ENCODE data around the gene PTDSS2.

The PTDSS2 gene

GRCh38 chr11:502288-503178 lies 52.5 kb downstream of the PTDSS2 start:
- DNase-seq (ENCODE audit: insufficient read length) (peak; percentile 27), FAIRE-seq (no peak)
- TF ChIP-seq POLR2A (IDR thresholded peaks at IDR 0.05; ENCODE audit: low read depth, low read length): no peak
- TF ChIP-seq TAF1 (IDR thresholded peaks at IDR 0.05; ENCODE audit: borderline replicate concordance, low read depth, low read length): no peak
- TF ChIP-seq POLR2AphosphoS5 (IDR thresholded peaks at IDR 0.05; ENCODE audit: low read depth, low read length): no peak

- peak; percentile 80 for DNase-seq (ENCODE audit: insufficient read length)
- FAIRE-seq: peak; percentile 69
- peak; percentile 40; the same call in 1 of the 2 replicates for TF ChIP-seq POLR2A (IDR thresholded peaks at IDR 0.05; ENCODE audit: low read depth, low read length)
- no peak for TF ChIP-seq POLR2AphosphoS5 (IDR thresholded peaks at IDR 0.05; ENCODE audit: low read depth, low read length)
- no peak for TF ChIP-seq TAF1 (IDR thresholded peaks at IDR 0.05; ENCODE audit: borderline replicate concordance, low read depth, low read length)
These were observed 53.3 kb downstream of the PTDSS2 start for GRCh38 chr11:503179-503981.

- TF ChIP-seq TAF1 (IDR thresholded peaks at IDR 0.05; ENCODE audit: borderline replicate concordance, low read depth, low read length) (no peak), POLR2A (IDR thresholded peaks at IDR 0.05; ENCODE audit: low read depth, low read length) (no peak; the same call in 1 of the 2 replicates), POLR2AphosphoS5 (IDR thresholded peaks at IDR 0.05; ENCODE audit: low read depth, low read length) (no peak)
- peak; percentile 66 for DNase-seq (ENCODE audit: insufficient read length)
- FAIRE-seq: peak; percentile 85
These were observed 54.2 kb downstream of the PTDSS2 start for GRCh38 chr11:504053-504993.

- TF ChIP-seq POLR2A (IDR thresholded peaks at IDR 0.05; ENCODE audit: low read depth, low read length): no peak
- no peak for TF ChIP-seq POLR2AphosphoS5 (IDR thresholded peaks at IDR 0.05; ENCODE audit: low read depth, low read length)
- TF ChIP-seq TAF1 (IDR thresholded peaks at IDR 0.05; ENCODE audit: borderline replicate concordance, low read depth, low read length): no peak
- FAIRE-seq: no peak
- no peak for DNase-seq (ENCODE audit: insufficient read length)
These were observed 54.9 kb downstream of the PTDSS2 start for GRCh38 chr11:504994-505344.

GRCh38 chr11:506238-506994 lies 56.3 kb downstream of the PTDSS2 start:
- TF ChIP-seq POLR2AphosphoS5 (IDR thresholded peaks at IDR 0.05; ENCODE audit: low read depth, low read length): peak; percentile 90
- TF ChIP-seq POLR2A (IDR thresholded peaks at IDR 0.05; ENCODE audit: low read depth, low read length): peak; percentile 86
- peak; percentile 39 for TF ChIP-seq TAF1 (IDR thresholded peaks at IDR 0.05; ENCODE audit: borderline replicate concordance, low read depth, low read length)
- FAIRE-seq (peak; percentile 100), DNase-seq (ENCODE audit: insufficient read length) (peak; percentile 98)

- FAIRE-seq: no peak
- peak; percentile 96 for DNase-seq (ENCODE audit: insufficient read length)
- TF ChIP-seq POLR2AphosphoS5 (IDR thresholded peaks at IDR 0.05; ENCODE audit: low read depth, low read length) (no peak; the same call in none of the 2 replicates), TAF1 (IDR thresholded peaks at IDR 0.05; ENCODE audit: borderline replicate concordance, low read depth, low read length) (0 out of 2 replicates have a peak, but pooled peaks have one; percentile 23), POLR2A (IDR thresholded peaks at IDR 0.05; ENCODE audit: low read depth, low read length) (peak; percentile 57; the same call in 1 of the 2 replicates)
These were observed 57.1 kb downstream of the PTDSS2 start, which contains the start of gene RNH1 for GRCh38 chr11:506995-507726. TSS of gene RNH1 (minus strand) at chr11:507242. CDS start at chr11:502162, 5,080 bp downstream.

GRCh38 chr11:507727-508515 lies 57.8 kb downstream of the PTDSS2 start:
- no peak for DNase-seq (ENCODE audit: insufficient read length)
- no peak for TF ChIP-seq POLR2A (IDR thresholded peaks at IDR 0.05; ENCODE audit: low read depth, low read length)
- no peak for TF ChIP-seq POLR2AphosphoS5 (IDR thresholded peaks at IDR 0.05; ENCODE audit: low read depth, low read length)
- FAIRE-seq: no peak

GRCh38 chr11:508956-509355 lies 58.9 kb downstream of the PTDSS2 start:
- FAIRE-seq (no peak), DNase-seq (ENCODE audit: insufficient read length) (no peak)
- no peak for TF ChIP-seq POLR2A (IDR thresholded peaks at IDR 0.05; ENCODE audit: low read depth, low read length)
- no peak for TF ChIP-seq TAF1 (IDR thresholded peaks at IDR 0.05; ENCODE audit: borderline replicate concordance, low read depth, low read length)
- TF ChIP-seq POLR2AphosphoS5 (IDR thresholded peaks at IDR 0.05; ENCODE audit: low read depth, low read length): no peak

All from GM12892 (cell line).